SK-N-SH (cell line): ENCODE data around the gene EGLN3. TPM values are rescaled to one million over a fixed set of nuclear protein-coding genes. Genes with fewer than 3 reads are reported as not detected.

ENCODE experiments used
- CTCF ChIA-PET: fragments of 300-600, 350-600 bp; formaldehyde crosslinking; extraction: SDS; loops from one replicate; lab custom pipeline; 2021; lab: Yijun Ruan, JAX
- POLR2A ChIA-PET: fragments of 350-600 bp; sonication (Branson Sonifier 250); formaldehyde crosslinking; extraction: SDS; loops from one replicate; lab custom pipeline; 2020; ENCODE audit warnings: antibody characterized with exemption, inconsistent platforms; lab: Yijun Ruan, JAX
- DNase-seq: peaks from one replicate; pipeline ENCODE4 v3.0.0; 2012
- H2AFZ ChIP-seq: fragments of 200-600 bp; sonication (generic); 2 replicates; pipeline ENCODE4 v1.8.1; 2016; ENCODE audit warnings: antibody characterized with exemption, mild to moderate bottlenecking, low read depth
- H3F3A ChIP-seq: fragments of 200-600 bp; sonication (generic); replicated peaks from 2 replicates; pipeline ENCODE3; 2016; ENCODE audit warnings: antibody characterized with exemption, mild to moderate bottlenecking; ENCODE audit not compliant: insufficient read depth
- H3K27ac ChIP-seq, 2 experiments: fragments of 200-500 bp in 1 of 2; fragments of 200-600 bp in 1 of 2; sonication (Bioruptor generic) in 1 of 2; sonication (generic), shearing (Covaris generic) in 1 of 2; 2 replicates each; pipeline versions ENCODE4 v1.5.1 to v1.6.1; 2014 to 2016; ENCODE audit warnings: low read depth in 2 of 2, inconsistent platforms in 1 of 2, low read length in 1 of 2, mild to moderate bottlenecking in 1 of 2, mixed read lengths in 1 of 2
- H3K27me3 ChIP-seq: fragments of 200-600 bp; sonication (generic), shearing (Covaris generic); 2 replicates; pipeline ENCODE4 v1.6.1; 2016; ENCODE audit warnings: mixed run types; ENCODE audit not compliant: insufficient read depth
- H3K36me3 ChIP-seq, 2 experiments: fragments of 200-500 bp in 1 of 2; fragments of 200-600 bp in 1 of 2; sonication (Bioruptor generic) in 1 of 2; sonication (generic) in 1 of 2; replicated peaks in 1 of 2; 2 replicates each; pipeline versions ENCODE3 to v1.5.1; 2014 to 2016; ENCODE audit warnings: low read length in 1 of 2, mild to moderate bottlenecking in 1 of 2; ENCODE audit not compliant: insufficient read depth in 2 of 2, control insufficient read depth in 1 of 2
- H3K4me1 ChIP-seq, 2 experiments: fragments of 200-500 bp in 1 of 2; fragments of 200-600 bp in 1 of 2; sonication (Bioruptor generic) in 1 of 2; sonication (generic), shearing (Covaris generic) in 1 of 2; 2 replicates each; pipeline versions ENCODE4 v1.5.1 to v1.6.1; 2014 to 2016; ENCODE audit warnings: low read depth in 1 of 2, low read length in 1 of 2, mixed run types in 1 of 2; ENCODE audit not compliant: insufficient read depth in 2 of 2, control insufficient read depth in 1 of 2
- H3K4me2 ChIP-seq: fragments of 200-600 bp; sonication (generic), shearing (Covaris generic); 2 replicates; pipeline ENCODE4 v1.6.1; 2017; ENCODE audit warnings: mixed run types
- H3K4me3 ChIP-seq, 2 experiments: fragments of 200-500 bp in 1 of 2; fragments of 200-600 bp in 1 of 2; sonication (Bioruptor generic) in 1 of 2; sonication (generic), shearing (Covaris generic) in 1 of 2; 2 replicates each; pipeline versions ENCODE4 v1.5.1 to v1.8.1; 2014 to 2016; ENCODE audit warnings: low read depth in 2 of 2, inconsistent platforms in 1 of 2, low read length in 1 of 2, mild to moderate bottlenecking in 1 of 2, mixed read lengths in 1 of 2, moderate library complexity in 1 of 2
- H3K79me2 ChIP-seq: fragments of 200-600 bp; sonication (generic); 2 replicates; pipeline ENCODE4 v1.8.1; 2017; ENCODE audit warnings: mild to moderate bottlenecking; ENCODE audit not compliant: insufficient read depth
- H3K9ac ChIP-seq: fragments of 200-600 bp; sonication (generic); 2 replicates; pipeline ENCODE4 v1.6.1; 2017; ENCODE audit warnings: mixed run types
- H3K9me2 ChIP-seq: fragments of 200-600 bp; sonication (generic); 2 replicates; pipeline ENCODE4 v1.6.1; 2017; ENCODE audit warnings: mixed run types
- H3K9me3 ChIP-seq: fragments of 200-600 bp; sonication (generic); 2 replicates; pipeline ENCODE4 v1.6.1; 2017; ENCODE audit warnings: mixed run types, mild to moderate bottlenecking, moderate library complexity
- H4K20me1 ChIP-seq: fragments of 200-600 bp; sonication (generic); 2 replicates; pipeline ENCODE4 v1.6.1; 2017; ENCODE audit warnings: mild to moderate bottlenecking, mixed run types; ENCODE audit not compliant: insufficient read depth
- ELF1 ChIP-seq: IDR thresholded peaks from 2 replicates; pipeline ENCODE4 v1.4.0; 2012
- EP300 ChIP-seq, 2 experiments: IDR thresholded peaks; 2 replicates each; pipeline versions ENCODE4 v1.4.0 to v1.6.1; 2012; ENCODE audit warnings: borderline replicate concordance in 1 of 2, low read depth in 1 of 2, low read length in 1 of 2
- MXI1 ChIP-seq: IDR thresholded peaks from 2 replicates; pipeline ENCODE4 v1.6.1; 2012; ENCODE audit warnings: mild to moderate bottlenecking, low read depth, low read length, improper control_type of control experiment
- POLR2AphosphoS5 ChIP-seq: IDR thresholded peaks from 2 replicates; pipeline ENCODE4 v1.6.1; 2012; ENCODE audit warnings: low read depth, low read length
- RCOR1 ChIP-seq: fragments of 150-350 bp; IDR thresholded peaks from 2 replicates; pipeline ENCODE4 v1.6.1; 2017; ENCODE audit warnings: antibody characterized with exemption, low read length
- RFX5 ChIP-seq: IDR thresholded peaks from 2 replicates; pipeline ENCODE4 v1.6.1; 2012; ENCODE audit warnings: mild to moderate bottlenecking, improper control_type of control experiment, low read length
- RXRA ChIP-seq: IDR thresholded peaks from 2 replicates; pipeline ENCODE4 v1.4.0; 2012; ENCODE audit warnings: low read depth, mild to moderate bottlenecking, borderline replicate concordance
- TEAD4 ChIP-seq: IDR thresholded peaks from 2 replicates; pipeline ENCODE4 v1.4.0; 2012; ENCODE audit warnings: mild to moderate bottlenecking, borderline replicate concordance; ENCODE audit not compliant: insufficient read depth
- WGBS: methylation state at CpG from one replicate; pipeline ENCODE4 v1.1.6; 2017; ENCODE audit warnings: low lambda C conversion rate; 5-methylcytosine and 5-hydroxymethylcytosine counted together
- polyA plus RNA-seq, 3 experiments: library from polyadenylated mRNA; depleted of rRNA; stranded (reverse); fragments of >200 nt; gene quantifications; 2 replicates each; pipeline ENCODE4 v1.2.3, GENCODE V29; 2012
- TF ChIP-seq, protein P1 (sequence below): fragments of 150-350 bp; IDR thresholded peaks from 2 replicates; pipeline ENCODE4 v1.6.1; 2016; ENCODE audit warnings: mild to moderate bottlenecking, low read depth, low read length
- TF ChIP-seq, protein P2 (sequence below): IDR thresholded peaks from 2 replicates; pipeline ENCODE4 v1.4.0; 2012; ENCODE audit warnings: low read depth, borderline replicate concordance

Gene EGLN3
- polyA plus RNA-seq, 1 of the 3 experiments (the other 2 are of a cell fraction): 0.31 TPM

DNA sequence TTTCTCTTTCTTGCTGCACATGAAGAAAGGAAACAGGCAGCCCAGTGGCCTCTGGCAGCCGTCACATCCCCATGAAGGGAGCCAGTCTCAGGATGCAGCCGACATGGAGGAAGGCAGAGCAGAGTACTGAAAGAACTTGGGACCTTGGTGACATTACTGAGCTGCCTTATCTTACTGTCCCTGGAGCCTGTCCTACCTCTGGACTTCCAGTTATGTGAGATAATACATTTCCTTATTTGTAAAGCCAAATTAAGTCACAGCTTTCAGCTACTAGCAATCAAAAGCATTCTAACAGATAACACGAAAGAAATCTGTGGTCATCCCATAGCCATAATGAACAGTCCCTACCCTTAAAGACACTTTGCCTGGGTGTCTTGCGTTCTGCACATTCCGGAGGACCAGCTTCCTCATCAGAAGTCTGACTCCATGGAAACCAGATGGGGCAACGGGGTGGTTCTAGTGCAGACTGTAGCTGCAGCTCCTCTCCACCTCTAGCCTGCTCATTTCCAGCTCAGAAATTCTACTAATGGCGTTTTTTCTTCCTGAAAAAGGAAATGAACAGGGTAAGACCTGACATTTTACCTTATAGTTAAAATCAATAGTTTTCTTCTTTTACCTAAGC is 7.8 kb upstream of the EGLN3 start:
- H3K4me3 ChIP-seq: no peak overlapping the region
- H3K9ac ChIP-seq: no peak overlapping the region
- WGBS: 63% methylated on average over 6 of the region's 7 CpGs
- no peaks in the 10 kb centered on the region for H4K20me1 ChIP-seq
- TF ChIP-seq, protein P1, sequence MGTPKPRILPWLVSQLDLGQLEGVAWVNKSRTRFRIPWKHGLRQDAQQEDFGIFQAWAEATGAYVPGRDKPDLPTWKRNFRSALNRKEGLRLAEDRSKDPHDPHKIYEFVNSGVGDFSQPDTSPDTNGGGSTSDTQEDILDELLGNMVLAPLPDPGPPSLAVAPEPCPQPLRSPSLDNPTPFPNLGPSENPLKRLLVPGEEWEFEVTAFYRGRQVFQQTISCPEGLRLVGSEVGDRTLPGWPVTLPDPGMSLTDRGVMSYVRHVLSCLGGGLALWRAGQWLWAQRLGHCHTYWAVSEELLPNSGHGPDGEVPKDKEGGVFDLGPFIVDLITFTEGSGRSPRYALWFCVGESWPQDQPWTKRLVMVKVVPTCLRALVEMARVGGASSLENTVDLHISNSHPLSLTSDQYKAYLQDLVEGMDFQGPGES: no peak
- TF ChIP-seq RCOR1 (no peak), RFX5 (no peak), EP300 (IDR thresholded peaks at IDR 0.05; ENCODE audit: borderline replicate concordance in 1 of 2, low read depth in 1 of 2, low read length in 1 of 2) (no peak), MXI1 (no peak), TEAD4 (no peak), RXRA (no peak)
- ChIA-PET CTCF (interaction anchor here (0.9 to 1.6 kb wide), 3 partner anchors 22 to 118 kb away, joined by 3 to 6 read pairs (median 3); no protein-coding TSS in a partner anchor), POLR2A (no interaction called here)
- H3K36me3 ChIP-seq: no peaks in the 10 kb centered on the region
- no peaks in the 10 kb centered on the region for H3K9me3 ChIP-seq
- no peaks in the 10 kb centered on the region for H3K79me2 ChIP-seq
- H3F3A ChIP-seq: no peaks in the 10 kb centered on the region
- no peaks in the 10 kb centered on the region for H3K9me2 ChIP-seq
- no peak overlapping the region for H3K27ac ChIP-seq
- no peak for DNase-seq
- no peak overlapping the region for H3K4me2 ChIP-seq
- peaks cover 0 to 12% of the 10 kb centered on the region in 2 experiments; a peak in 2 of 4 replicates for H3K4me1 ChIP-seq
- H3K27me3 ChIP-seq: peaks cover 5% of the 10 kb centered on the region; the same call in 1 of the 2 replicates
- H2AFZ ChIP-seq: no peak overlapping the region

- no peak overlapping the region for H3K4me3 ChIP-seq
- H3K9me2 ChIP-seq: no peaks in the 10 kb centered on the region
- H3K36me3 ChIP-seq: no peaks in the 10 kb centered on the region
- POLR2A ChIA-PET: no interaction called here
- CTCF ChIA-PET: interaction anchor here (1.6 kb wide), 1 partner anchor 109 kb away, joined by 6 read pairs; no protein-coding TSS in a partner anchor
- 43% methylated on average over 3 of the region's 3 CpGs for WGBS
- no peak overlapping the region for H2AFZ ChIP-seq
- TF ChIP-seq POLR2AphosphoS5: no peak
- TF ChIP-seq, protein P2, sequence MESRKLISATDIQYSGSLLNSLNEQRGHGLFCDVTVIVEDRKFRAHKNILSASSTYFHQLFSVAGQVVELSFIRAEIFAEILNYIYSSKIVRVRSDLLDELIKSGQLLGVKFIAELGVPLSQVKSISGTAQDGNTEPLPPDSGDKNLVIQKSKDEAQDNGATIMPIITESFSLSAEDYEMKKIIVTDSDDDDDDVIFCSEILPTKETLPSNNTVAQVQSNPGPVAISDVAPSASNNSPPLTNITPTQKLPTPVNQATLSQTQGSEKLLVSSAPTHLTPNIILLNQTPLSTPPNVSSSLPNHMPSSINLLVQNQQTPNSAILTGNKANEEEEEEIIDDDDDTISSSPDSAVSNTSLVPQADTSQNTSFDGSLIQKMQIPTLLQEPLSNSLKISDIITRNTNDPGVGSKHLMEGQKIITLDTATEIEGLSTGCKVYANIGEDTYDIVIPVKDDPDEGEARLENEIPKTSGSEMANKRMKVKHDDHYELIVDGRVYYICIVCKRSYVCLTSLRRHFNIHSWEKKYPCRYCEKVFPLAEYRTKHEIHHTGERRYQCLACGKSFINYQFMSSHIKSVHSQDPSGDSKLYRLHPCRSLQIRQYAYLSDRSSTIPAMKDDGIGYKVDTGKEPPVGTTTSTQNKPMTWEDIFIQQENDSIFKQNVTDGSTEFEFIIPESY: no peak
- TF ChIP-seq ELF1: no peak
- no peaks in the 10 kb centered on the region for H4K20me1 ChIP-seq
- H3K27ac ChIP-seq: no peak overlapping the region
- DNase-seq: no peak
- no peaks in the 10 kb centered on the region for H3K9me3 ChIP-seq
- H3K4me2 ChIP-seq: no peak overlapping the region
- no peaks in the 10 kb centered on the region for H3K79me2 ChIP-seq
- H3K4me1 ChIP-seq: peaks cover 0 to 12% of the 10 kb centered on the region in 2 experiments; a peak in 2 of 4 replicates
- no peaks in the 10 kb centered on the region for H3F3A ChIP-seq
- H3K9ac ChIP-seq: no peak overlapping the region
- H3K27me3 ChIP-seq: peaks cover 10% of the 10 kb centered on the region; the same call in 1 of the 2 replicates
Measured at GRCh38 chr14:33957993-33958392, 7.1 kb upstream of the EGLN3 start.
